ENCODE measurements around the gene SLX9.

DNA sequence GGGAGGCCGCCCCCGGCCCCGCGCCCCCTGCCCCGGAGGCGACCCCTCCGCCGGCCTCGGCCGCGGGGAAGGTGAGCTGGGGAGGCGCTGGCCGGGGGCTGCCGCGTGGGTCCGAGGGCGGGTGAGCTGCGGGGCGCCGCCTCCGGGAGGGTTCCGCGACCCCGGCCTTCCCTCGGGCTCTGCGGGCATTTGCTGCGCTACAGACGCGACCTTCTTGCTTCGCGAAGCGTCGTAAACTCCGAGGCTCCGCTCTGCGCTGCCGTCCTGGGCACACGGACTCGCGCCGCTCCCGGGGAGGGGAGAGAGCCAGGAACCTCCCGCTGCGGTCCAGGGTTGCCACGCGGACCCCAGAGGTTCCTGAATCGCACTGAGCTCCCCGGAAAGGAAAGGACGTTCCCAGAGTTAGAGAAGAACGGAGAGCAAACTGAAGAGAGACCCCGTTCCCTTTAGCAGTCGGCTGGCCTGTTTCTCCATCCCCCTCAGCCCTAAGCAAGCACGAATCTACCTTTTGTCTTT, 345 bp downstream of the SLX9 start:
- TF ChIP-seq, protein P1, sequence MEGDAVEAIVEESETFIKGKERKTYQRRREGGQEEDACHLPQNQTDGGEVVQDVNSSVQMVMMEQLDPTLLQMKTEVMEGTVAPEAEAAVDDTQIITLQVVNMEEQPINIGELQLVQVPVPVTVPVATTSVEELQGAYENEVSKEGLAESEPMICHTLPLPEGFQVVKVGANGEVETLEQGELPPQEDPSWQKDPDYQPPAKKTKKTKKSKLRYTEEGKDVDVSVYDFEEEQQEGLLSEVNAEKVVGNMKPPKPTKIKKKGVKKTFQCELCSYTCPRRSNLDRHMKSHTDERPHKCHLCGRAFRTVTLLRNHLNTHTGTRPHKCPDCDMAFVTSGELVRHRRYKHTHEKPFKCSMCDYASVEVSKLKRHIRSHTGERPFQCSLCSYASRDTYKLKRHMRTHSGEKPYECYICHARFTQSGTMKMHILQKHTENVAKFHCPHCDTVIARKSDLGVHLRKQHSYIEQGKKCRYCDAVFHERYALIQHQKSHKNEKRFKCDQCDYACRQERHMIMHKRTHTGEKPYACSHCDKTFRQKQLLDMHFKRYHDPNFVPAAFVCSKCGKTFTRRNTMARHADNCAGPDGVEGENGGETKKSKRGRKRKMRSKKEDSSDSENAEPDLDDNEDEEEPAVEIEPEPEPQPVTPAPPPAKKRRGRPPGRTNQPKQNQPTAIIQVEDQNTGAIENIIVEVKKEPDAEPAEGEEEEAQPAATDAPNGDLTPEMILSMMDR (IDR thresholded peaks at IDR 0.05; ENCODE audit: extremely low read depth in 1 of 2, insufficient read depth in 1 of 2, low read depth in 1 of 2, low read length in 2 of 2) = no peak
- TF ChIP-seq POLR2A (IDR thresholded peaks at IDR 0.05; ENCODE audit: low read depth, low read length) (no peak), EZH2 (IDR thresholded peaks at IDR 0.05; ENCODE audit: borderline replicate concordance, low read depth, low read length, severe bottlenecking) (no peak)
- TF ChIP-seq, protein P2, sequence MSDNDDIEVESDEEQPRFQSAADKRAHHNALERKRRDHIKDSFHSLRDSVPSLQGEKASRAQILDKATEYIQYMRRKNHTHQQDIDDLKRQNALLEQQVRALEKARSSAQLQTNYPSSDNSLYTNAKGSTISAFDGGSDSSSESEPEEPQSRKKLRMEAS (IDR thresholded peaks at IDR 0.05; ENCODE audit: insufficient read depth, insufficient read length) = no peak

All from endothelial cell of umbilical vein (primary cell).